GM18951 (cell line): ENCODE data around the gene ATP13A3.
"Not testable (repeated sequence)": the region's sequence is repeated elsewhere in the genome, so short reads cannot be mapped to it uniquely, and the experiment has no call there.

ENCODE experiments used
- POLR2A ChIP-seq: IDR thresholded peaks from 4 replicates; pipeline ENCODE4 v1.6.1; 2011; ENCODE audit warnings: mild to moderate bottlenecking; ENCODE audit not compliant: insufficient read length, insufficient read depth; ENCODE audit errors: extremely low read depth
- in situ Hi-C: fragments of 300-500 bp; cut with MboI; formaldehyde crosslinking; loops from one replicate; pipeline ENCODE4 v1.12.0; 2022; ENCODE audit warnings: low sequenced_read_pairs, mixed read lengths, inconsistent platforms; ENCODE audit not compliant: unreplicated experiment

The ATP13A3 gene

DNA sequence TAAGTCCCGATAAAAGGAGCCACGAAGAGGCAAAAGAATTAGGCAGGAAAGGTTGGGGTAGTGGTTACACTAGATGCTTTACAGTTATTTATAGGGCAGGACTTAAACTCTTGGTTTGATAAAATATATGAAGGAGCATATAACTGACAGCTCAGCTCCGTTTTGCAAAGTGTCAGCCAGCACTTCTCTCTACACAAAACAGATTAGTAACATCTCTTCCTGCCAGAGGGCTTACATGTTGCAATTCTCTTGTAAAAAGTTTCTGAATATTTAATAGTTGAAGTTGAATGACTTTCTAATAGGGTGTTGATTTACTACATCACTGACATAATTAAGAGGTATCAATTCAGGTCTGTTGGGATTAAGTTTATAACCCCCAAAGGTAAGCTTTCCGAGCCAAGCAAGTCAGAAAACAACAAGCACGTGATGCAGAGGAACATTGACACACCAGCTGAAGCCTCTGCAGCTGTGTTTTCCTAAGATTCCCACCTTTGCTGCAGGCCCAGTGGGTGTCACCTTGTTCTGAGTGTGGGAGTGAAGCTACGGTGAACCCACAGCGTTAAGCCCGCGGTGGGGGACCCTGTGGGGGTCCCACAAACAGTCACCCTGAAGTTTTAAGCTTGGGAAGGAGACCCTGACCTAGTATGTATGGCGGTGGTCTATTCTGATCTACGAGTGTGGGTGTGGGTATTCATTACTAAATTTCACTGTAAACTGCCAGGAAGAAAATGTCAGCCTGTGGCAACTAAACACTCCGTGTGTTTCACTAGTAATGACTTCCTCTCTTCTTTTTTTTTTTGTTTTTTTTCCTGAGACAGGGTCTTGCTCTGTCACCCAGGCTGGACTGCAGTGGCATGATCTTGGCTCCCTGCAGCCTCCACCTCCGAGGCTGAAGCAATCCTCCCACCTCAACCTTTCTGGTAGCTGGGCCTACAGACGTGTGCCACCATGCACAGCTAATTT, 22.0 kb upstream of the ATP13A3 start:
- in situ Hi-C loops: no loop called here
- TF ChIP-seq POLR2A: no peak

DNA sequence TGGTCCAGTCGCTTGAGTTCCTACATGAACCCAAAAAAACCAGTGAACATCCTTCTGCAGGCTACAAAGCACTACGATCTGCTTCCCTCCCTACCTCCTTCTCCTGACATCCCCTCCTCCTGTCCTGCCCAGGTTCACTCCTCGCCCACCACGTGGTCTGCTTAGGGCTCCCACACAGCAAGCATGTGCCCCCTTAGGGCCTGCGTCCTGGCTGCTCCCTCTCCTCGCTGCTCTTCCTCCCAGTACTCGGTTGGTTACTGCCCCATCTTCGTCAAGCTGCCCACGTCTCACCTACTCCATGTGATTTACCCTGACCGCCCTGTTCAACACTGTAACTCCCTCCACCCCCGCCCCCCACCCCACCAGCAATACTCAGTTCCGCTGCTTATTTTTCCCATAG, 20.8 kb upstream of the ATP13A3 start:
- TF ChIP-seq POLR2A: no peak
- in situ Hi-C loops: no loop called here

- TF ChIP-seq POLR2A: no peak
- in situ Hi-C loops: no loop called here
Measured at GRCh38 chr3:194505791-194506415, 19.1 kb upstream of the ATP13A3 start.

GRCh38 chr3:194504861-194505260, 18.1 kb upstream of the ATP13A3 start:
- in situ Hi-C loops: no loop called here
- TF ChIP-seq POLR2A: no peak

DNA sequence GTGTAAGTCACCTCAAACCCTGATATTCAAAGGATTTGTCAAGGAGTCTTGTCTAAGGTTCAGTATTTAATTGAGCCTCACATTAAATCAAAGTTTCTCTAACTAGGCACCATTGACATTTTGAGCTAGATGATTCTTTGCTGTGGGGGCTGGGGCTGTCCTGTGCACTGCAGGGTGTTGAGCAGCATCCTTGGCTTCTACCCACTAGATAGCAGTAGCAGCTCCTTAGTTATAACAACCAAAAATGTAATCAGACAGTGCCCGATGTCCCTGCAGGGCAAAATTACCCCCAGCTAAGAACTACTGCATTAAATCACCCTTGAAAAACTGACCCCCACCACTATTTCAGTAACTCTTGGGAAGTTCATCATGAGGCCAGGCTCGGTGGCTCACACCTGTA, 17.3 kb upstream of the ATP13A3 start:
- in situ Hi-C loops: no loop called here
- TF ChIP-seq POLR2A: no peak

DNA sequence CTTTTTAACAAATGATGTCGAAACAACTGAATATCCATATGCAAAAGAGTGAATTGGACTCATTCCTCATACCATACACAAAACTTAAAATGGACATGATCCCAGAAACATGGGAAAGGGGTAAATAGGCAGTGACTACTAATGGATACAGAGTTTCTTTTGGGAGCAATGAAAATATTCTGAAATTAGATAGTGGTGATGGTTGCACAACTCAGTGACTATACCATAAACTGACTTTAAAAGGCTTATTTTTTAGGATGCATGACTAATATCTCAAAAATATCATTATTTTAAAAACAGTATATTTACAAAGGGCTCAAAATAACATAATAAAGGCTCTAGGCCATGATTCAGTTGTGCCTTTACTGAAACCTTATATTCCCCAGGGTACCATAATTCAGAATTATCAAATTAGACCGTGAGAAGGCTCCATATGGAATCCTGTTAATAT, 16.3 kb upstream of the ATP13A3 start:
- in situ Hi-C loops: no loop called here

DNA sequence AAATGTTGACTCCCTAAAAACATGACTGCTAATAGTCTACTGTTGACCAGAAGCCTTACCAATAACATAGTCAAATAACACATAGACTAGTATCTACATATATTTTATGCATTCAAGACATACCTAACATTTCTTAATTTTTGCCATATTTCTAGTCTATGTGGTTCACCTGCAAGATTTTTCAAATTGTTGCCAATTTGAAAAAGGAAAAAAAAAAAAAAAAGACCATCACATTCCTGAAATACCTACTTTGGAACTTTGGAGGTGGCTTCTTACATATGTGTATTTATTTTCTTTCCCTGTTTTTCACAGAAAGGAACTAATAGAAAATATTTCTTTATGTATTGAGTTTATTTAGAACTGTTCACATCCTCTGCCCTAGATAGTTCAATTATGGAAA, 13.4 kb upstream of the ATP13A3 start:
- no peak for TF ChIP-seq POLR2A
- in situ Hi-C loops: no loop called here

More for the DNA sequence above, 16.3 kb upstream of the ATP13A3 start:
- no peak for TF ChIP-seq POLR2A

- in situ Hi-C loops: not testable (repeated sequence)
Measured at GRCh38 chr3:194499516-194499915, 12.7 kb upstream of the ATP13A3 start.

DNA sequence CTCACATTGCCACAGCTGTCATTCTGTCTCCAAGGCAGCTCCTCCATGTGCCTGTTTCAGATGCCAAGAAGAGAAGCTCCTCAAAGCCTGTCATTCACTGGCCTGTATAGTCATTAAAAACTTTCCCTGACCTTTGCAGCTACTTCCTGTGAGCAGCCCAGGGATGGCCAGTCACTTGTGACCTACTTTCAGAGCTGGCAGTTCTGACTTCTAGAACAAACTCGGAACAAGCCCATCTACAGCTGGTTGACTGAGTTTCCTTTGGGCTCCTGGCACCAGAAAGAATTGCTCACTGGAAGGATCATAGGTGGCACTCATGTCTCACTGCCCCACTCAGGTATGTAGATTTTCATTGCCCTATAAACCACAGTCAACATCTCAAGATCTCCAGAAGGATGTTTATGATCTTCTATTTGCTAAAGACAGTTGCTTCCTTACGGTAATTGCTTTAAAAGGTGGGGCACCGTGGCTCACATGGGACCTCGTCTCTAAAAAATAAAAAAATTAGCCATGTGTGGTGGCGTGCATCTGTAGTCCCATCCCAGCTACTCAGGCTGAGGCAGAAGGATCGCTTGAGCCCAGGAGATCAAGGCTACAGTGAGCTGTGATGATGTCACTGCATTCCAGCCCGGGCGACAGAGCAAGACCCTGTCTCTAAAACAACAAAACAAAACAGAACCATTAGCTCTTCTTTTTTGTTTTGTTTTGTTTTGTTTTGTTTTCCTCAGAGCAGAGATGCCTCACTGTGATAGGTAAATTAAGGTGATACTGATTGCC, 11.2 kb upstream of the ATP13A3 start:
- in situ Hi-C loops: no loop called here
- TF ChIP-seq POLR2A: no peak

GRCh38 chr3:194496217-194496919, 9.6 kb upstream of the ATP13A3 start:
- in situ Hi-C loops: no loop called here
- no peak for TF ChIP-seq POLR2A

- no peak for TF ChIP-seq POLR2A
- in situ Hi-C loops: no loop called here
Measured at GRCh38 chr3:194494951-194495374, 8.2 kb upstream of the ATP13A3 start.

DNA sequence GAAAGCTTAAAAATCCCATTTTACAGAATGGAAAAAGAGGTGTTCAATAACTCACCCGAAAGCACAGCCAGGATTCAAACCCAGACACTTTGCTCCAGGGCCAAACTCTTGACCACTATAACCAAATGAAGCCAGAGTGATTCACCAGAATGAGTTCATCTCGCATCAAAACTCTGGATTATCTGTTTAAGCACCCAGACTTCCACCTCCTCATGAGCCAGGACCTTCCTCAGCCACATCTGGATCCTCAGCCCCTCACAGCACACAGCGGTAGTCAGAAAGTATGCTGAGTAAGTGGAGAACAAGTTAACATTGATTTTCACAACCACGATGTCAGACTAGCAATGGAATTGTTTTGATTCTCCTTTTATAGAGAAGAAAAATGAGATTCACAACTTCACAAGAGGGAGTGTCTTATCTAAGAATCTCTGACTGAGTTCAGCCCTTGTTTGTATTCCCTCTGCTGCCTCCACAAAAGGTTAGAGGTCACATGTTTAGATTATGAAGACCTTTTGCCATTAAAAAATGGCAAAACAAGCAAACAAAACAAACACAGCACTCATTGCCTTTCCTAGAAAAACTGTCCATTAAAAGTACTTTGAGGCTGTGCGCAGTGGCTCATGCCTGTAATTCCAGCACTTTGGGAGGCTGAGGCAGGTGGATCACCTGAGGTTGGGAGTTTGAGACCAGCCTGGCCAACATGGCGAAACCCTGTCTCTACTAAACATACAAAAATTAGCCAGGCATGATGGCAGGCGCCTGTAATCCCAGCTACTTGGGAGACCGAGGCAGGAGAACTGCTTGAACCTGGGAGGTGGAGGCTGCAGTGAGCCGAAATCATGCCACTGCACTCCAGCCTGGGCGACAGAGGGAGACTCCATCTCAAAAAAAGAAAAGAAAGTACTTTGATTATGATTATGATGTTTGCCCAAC, 7.5 kb upstream of the ATP13A3 start:
- in situ Hi-C loops: not testable (repeated sequence)
